Fibroblast of pulmonary artery (primary cell): ENCODE results near the gene JARID2.

Experiments
- DNase-seq: peaks from one replicate; pipeline ENCODE4 v3.0.0-alpha.2; 2010; ENCODE audit warnings: low read depth
- H3K4me3 ChIP-seq: replicated peaks from 2 replicates; pipeline ENCODE4 v1.5.1; 2011; ENCODE audit warnings: low read depth, mild to moderate bottlenecking, control low read depth, low read length, moderate library complexity
- TF ChIP-seq, protein P1 (sequence below): IDR thresholded peaks from 2 replicates; pipeline ENCODE4 v1.5.1; 2011; ENCODE audit warnings: mild to moderate bottlenecking, control low read depth, low read length, inconsistent platforms; ENCODE audit errors: missing control alignments

The JARID2 gene

DNA sequence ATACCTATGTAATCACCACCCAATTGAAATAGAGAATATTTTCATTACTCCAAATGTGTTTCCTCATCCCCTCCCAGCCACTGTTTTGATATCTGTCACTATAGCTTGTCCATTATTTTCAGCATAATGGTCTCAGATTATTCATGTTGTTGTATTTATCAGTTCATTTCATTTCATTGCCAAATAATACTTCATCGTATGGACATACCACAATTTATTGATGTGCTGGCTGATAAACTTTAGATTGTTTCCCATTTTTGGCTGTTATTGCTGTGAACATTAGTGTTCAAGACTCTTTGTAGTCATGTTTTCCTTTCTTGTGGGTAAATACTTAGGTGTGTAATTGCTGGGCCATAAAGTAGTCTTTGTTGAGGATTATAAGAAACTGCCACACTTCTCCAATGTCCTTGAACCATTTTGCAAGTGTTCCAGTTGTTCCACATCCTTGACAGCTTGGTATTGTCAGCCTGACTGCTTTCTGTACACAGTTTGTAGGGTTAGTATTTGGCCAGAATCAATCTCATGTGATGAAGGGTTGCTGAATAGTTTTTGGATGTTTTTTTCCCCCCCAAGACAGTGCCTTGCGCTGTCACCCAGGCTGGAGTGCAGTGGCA, 44.3 kb downstream of the JARID2 start:
- DNase-seq, result no peak
- TF ChIP-seq, protein P1, sequence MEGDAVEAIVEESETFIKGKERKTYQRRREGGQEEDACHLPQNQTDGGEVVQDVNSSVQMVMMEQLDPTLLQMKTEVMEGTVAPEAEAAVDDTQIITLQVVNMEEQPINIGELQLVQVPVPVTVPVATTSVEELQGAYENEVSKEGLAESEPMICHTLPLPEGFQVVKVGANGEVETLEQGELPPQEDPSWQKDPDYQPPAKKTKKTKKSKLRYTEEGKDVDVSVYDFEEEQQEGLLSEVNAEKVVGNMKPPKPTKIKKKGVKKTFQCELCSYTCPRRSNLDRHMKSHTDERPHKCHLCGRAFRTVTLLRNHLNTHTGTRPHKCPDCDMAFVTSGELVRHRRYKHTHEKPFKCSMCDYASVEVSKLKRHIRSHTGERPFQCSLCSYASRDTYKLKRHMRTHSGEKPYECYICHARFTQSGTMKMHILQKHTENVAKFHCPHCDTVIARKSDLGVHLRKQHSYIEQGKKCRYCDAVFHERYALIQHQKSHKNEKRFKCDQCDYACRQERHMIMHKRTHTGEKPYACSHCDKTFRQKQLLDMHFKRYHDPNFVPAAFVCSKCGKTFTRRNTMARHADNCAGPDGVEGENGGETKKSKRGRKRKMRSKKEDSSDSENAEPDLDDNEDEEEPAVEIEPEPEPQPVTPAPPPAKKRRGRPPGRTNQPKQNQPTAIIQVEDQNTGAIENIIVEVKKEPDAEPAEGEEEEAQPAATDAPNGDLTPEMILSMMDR, result no peak
- no peak overlapping the region for H3K4me3 ChIP-seq

DNA sequence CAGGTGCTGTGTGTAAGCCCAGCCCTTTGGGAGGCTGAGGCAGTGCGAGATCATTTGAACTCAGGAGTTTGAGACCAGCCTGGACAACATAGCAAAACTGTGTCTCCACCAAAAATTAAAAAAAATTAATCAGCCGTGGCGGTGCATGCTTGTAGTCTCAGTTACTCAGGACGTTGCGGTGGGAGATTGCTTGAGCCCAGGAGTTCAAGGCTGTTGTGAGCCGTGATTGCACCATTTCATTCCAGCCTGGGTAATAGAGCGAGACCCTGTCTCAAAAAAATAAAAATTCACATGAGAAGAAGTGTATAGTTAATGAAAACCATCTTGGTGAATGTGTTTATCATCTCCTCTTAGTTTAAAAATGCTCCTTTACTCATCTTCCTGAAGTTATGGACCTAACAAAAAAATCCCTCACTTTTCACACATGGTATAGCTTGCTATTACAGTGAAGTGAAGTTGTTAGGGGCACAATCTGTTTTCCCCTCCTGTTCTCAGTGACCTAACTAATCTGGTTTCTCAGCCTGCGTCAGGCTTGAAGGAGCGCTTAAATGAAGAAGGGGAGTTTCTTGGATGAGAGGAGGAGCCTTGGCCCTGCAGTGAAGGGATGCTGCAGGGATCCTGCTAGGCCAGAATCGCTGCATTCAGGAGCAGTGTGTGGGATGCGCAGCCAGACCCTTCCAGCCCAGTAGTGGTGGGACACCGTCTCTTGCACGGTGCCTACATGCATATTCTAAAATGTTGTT, 45.3 kb downstream of the JARID2 start:
- H3K4me3 ChIP-seq, result no peak overlapping the region
- TF ChIP-seq, protein P1, result no peak
- DNase-seq, result no peak

DNA sequence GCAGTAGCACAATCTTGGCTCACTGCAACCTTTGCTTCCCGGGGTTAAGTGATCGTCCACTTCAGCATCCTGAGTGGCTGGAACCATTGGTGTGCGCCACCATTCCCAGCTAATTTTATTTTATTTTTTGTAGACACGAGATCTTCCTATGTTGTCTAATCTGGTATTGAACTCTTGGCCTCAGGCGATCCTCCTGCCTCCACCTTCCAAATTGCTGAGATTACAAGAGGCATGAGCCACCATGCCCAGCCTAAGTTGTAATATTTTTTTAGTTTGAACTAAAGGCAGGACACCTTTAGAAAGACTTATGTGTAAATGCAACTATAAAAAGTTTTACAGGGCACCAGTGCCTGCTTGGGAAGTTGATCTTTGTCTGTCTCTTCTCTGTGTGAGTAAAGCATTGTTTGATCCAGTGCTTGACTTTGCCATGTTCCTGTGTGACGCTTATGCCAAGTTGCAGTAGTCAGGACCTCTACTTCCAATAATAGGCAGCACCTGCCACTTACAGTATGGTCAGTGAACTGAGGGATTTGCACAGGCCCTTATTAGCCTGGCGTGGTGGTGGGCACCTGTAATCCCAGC, 46.9 kb downstream of the JARID2 start:
- TF ChIP-seq, protein P1, result no peak
- H3K4me3 ChIP-seq, result no peak overlapping the region
- no peak for DNase-seq

DNA sequence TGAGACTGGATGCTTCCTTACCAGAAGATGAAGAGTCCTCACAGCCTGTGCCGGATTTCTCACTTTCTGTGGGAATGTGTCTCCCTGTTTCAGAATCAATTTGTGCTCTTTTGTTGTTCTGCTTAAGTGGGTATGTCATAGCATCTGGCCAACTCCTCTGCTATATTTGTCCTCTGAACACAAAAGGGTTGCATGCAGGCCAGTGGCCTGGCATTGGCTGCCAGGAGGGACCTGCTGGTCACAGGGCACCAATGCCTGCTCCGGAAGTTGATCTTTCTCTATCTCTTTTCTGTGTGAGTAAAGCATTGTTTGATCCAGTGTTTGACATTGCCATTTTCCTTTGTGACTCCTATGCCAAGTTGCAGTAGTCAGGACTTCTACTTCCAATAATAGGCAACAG, 47.8 kb downstream of the JARID2 start:
- no peak for DNase-seq
- TF ChIP-seq, protein P1, result no peak
- no peak overlapping the region for H3K4me3 ChIP-seq

DNA sequence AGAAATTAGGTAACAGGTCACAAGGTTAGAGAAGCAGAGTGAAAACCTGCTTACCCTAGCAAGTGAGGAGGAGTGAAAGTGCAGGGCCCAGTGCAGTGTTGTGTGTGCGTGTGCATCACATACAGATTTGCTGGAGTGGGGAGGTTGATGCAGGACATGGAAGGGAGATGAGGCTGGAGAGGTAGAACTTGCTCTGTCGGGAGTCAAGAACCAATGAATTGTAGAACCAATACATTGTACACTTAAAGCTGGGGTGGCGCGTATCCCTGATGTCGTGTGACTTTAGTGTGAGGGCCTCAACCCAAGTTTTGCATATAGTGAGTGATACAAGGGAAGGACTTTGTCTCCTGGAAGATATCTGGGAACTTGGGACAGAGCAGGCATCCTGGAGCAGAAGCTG, 48.6 kb downstream of the JARID2 start:
- no peak for DNase-seq
- no peak overlapping the region for H3K4me3 ChIP-seq
- TF ChIP-seq, protein P1, result no peak

DNA sequence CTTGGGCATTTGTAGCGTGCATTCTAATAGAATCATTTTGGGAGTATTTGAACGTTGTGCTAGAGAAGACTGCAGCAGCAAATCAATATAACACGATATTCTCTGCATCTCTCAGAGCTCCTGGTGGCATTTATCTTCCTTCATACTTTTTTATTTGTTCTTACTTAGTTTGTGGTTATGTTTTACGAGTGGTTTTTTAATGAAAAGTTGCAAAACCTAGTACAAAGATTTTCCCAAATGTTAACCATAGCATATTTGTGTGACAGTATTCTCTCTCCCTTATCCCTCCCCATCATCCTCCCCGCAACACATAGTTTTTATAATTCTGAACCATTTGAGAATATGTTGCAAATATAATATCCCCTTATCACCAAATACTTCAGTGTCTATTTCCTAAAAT, 50.4 kb downstream of the JARID2 start:
- DNase-seq, result no peak
- H3K4me3 ChIP-seq, result no peak overlapping the region
- TF ChIP-seq, protein P1, result no peak
